Suprapubic skin (tissue), 4 donors: Measurements from ENCODE around the gene GTF2IRD2.
"Not testable (repeated sequence)": the region's sequence is repeated elsewhere in the genome, so short reads cannot be mapped to it uniquely, and the experiment has no call there.

Experiments
- EP300 ChIP-seq: sonication (generic); formaldehyde crosslinking; IDR thresholded peaks from one replicate; pipeline ENCODE4 v1.6.1; 2017; ENCODE audit warnings: antibody characterized with exemption
- POLR2AphosphoS5 ChIP-seq, 3 donors: sonication (generic); formaldehyde crosslinking; IDR thresholded peaks; one replicate each; pipeline ENCODE4 v1.6.1; 2017; ENCODE audit warnings: antibody characterized with exemption in 3 of 3
- TF ChIP-seq, protein P1 (sequence below), 2 donors: fragments of 200-600 bp in 1 of 2; fragments of 450-650 bp in 1 of 2; sonication (generic) in 1 of 2; IDR thresholded peaks; one replicate each; pipeline ENCODE4 v1.5.1; 2016 to 2019; ENCODE audit warnings: antibody characterized with exemption in 2 of 2, mild to moderate bottlenecking in 1 of 2, moderate library complexity in 1 of 2

DNA sequence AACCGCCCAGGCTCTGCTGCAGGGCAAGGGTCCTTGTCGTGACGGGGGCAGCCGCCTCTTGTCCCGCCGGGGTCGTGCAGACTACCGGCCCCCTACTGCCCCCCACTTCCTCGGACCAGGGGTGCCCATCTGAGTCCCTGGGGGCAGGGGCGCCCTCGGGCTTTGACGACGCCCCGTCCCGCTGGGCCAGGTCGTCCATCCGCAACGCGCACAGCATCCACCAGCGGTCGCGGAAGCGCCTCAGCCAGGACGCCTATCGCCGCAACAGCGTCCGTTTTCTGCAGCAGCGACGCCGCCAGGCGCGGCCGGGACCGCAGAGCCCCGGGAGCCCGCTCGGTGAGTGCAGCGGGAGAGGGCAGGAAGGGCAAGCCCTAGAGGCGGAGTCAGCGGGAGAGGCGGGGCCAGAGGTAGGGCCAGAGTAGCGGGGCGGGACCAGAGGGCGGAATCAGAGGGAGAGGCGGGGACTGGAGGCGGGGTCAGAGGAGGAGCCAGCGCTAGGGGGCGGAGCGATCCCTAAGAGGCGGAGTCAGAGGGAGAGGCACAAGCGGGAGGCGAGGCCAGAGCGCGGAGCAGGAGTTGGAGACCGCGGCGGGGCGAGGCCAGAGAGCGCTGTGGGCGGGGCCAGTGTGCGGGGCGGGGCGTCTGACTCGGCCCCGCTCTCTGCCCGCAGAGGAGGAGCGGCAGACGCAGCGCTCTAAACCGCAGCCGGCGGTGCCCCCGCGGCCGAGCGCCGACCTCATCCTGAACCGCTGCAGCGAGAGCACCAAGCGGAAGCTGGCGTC lies 62.8 kb downstream of the GTF2IRD2 start:
- TF ChIP-seq, protein P1, sequence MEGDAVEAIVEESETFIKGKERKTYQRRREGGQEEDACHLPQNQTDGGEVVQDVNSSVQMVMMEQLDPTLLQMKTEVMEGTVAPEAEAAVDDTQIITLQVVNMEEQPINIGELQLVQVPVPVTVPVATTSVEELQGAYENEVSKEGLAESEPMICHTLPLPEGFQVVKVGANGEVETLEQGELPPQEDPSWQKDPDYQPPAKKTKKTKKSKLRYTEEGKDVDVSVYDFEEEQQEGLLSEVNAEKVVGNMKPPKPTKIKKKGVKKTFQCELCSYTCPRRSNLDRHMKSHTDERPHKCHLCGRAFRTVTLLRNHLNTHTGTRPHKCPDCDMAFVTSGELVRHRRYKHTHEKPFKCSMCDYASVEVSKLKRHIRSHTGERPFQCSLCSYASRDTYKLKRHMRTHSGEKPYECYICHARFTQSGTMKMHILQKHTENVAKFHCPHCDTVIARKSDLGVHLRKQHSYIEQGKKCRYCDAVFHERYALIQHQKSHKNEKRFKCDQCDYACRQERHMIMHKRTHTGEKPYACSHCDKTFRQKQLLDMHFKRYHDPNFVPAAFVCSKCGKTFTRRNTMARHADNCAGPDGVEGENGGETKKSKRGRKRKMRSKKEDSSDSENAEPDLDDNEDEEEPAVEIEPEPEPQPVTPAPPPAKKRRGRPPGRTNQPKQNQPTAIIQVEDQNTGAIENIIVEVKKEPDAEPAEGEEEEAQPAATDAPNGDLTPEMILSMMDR (IDR thresholded peaks at IDR 0.05) = not testable (repeated sequence)
- TF ChIP-seq POLR2AphosphoS5 (IDR thresholded peaks at IDR 0.05); EP300: not testable (repeated sequence)
